ENCODE data around the gene EML6. TPM values are rescaled to one million over a fixed set of nuclear protein-coding genes. Genes with fewer than 3 reads are reported as not detected.

The EML6 gene
- total RNA-seq, 1 donor from 2014 or later: 1.1 TPM

DNA sequence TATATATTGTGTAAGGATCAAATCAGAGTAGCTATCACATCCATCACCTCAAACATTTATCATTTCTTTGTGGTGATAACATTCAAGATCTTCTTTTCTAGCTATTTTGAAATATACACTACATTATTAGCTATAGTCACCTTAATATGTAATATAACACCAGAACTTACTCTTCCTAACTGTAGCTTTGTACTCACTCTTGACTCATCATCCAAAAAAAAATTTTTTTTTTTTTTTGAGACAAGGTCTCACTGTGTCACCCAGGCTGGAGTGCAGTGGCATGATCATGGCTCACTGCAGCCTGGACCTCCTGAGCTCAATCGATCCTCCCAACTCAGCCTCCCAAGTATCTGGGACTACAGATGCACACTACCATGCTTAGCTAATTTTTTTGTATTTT is 153.3 kb downstream of the EML6 start:
- no peaks in the 10 kb centered on the region for H3K36me3 Mint-ChIP-seq (ENCODE audit: unreplicated experiment)
- H3K9me3 Mint-ChIP-seq (ENCODE audit: unreplicated experiment): no peaks in the 10 kb centered on the region
- no peak overlapping the region for H3K4me3 Mint-ChIP-seq (ENCODE audit: unreplicated experiment)
- H3K4me1 Mint-ChIP-seq (ENCODE audit: unreplicated experiment): peaks cover 1% of the 10 kb centered on the region
- DNase-seq (ENCODE audit: extremely low spot score, unreplicated experiment): no peak
- H3K27me3 Mint-ChIP-seq (ENCODE audit: unreplicated experiment): peaks cover 8% of the 10 kb centered on the region
- no peak overlapping the region for H3K27ac Mint-ChIP-seq (ENCODE audit: unreplicated experiment)
- TF ChIP-seq, protein P1, sequence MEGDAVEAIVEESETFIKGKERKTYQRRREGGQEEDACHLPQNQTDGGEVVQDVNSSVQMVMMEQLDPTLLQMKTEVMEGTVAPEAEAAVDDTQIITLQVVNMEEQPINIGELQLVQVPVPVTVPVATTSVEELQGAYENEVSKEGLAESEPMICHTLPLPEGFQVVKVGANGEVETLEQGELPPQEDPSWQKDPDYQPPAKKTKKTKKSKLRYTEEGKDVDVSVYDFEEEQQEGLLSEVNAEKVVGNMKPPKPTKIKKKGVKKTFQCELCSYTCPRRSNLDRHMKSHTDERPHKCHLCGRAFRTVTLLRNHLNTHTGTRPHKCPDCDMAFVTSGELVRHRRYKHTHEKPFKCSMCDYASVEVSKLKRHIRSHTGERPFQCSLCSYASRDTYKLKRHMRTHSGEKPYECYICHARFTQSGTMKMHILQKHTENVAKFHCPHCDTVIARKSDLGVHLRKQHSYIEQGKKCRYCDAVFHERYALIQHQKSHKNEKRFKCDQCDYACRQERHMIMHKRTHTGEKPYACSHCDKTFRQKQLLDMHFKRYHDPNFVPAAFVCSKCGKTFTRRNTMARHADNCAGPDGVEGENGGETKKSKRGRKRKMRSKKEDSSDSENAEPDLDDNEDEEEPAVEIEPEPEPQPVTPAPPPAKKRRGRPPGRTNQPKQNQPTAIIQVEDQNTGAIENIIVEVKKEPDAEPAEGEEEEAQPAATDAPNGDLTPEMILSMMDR (IDR thresholded peaks at IDR 0.05): no peak

DNA sequence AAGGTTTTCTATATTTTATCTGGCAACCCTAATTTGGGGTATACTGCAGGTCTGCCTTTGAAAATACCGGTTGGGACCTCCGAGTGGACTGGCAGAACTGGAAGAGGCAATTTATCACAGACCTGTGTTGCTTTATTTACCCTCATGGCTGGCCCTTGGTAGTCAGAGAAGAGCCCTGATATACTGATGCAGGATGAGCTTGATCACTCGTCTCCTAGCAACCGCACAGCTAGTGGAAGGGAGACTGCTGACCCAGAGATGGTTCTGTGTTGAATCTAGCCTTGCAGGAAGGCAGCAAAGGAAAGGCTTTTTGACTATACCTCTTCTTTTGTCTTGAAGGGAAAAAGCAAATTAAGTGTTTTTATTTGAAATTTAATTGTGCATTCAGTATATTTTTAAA is 154.7 kb downstream of the EML6 start:
- Mint-ChIP-seq H3K9me3 (ENCODE audit: unreplicated experiment) (no peaks in the 10 kb centered on the region), H3K27ac (ENCODE audit: unreplicated experiment) (no peak overlapping the region), H3K27me3 (ENCODE audit: unreplicated experiment) (peaks cover 8% of the 10 kb centered on the region), H3K4me1 (ENCODE audit: unreplicated experiment) (no peaks in the 10 kb centered on the region), H3K4me3 (ENCODE audit: unreplicated experiment) (no peak overlapping the region), H3K36me3 (ENCODE audit: unreplicated experiment) (no peaks in the 10 kb centered on the region)
- TF ChIP-seq, protein P1 (IDR thresholded peaks at IDR 0.05): no peak
- DNase-seq (ENCODE audit: extremely low spot score, unreplicated experiment): no peak

GRCh38 chr2:54879032-54879431 is 155.6 kb downstream of the EML6 start:
- Mint-ChIP-seq H3K4me3 (ENCODE audit: unreplicated experiment) (no peak overlapping the region), H3K36me3 (ENCODE audit: unreplicated experiment) (no peaks in the 10 kb centered on the region), H3K27me3 (ENCODE audit: unreplicated experiment) (peaks cover 10% of the 10 kb centered on the region), H3K4me1 (ENCODE audit: unreplicated experiment) (no peaks in the 10 kb centered on the region), H3K9me3 (ENCODE audit: unreplicated experiment) (no peaks in the 10 kb centered on the region), H3K27ac (ENCODE audit: unreplicated experiment) (no peak overlapping the region)
- DNase-seq (ENCODE audit: extremely low spot score, unreplicated experiment): no peak
- TF ChIP-seq, protein P1 (IDR thresholded peaks at IDR 0.05): no peak

- H3K4me3 Mint-ChIP-seq (ENCODE audit: unreplicated experiment): no peak overlapping the region
- peaks cover 14% of the 10 kb centered on the region for H3K27me3 Mint-ChIP-seq (ENCODE audit: unreplicated experiment)
- no peaks in the 10 kb centered on the region for H3K4me1 Mint-ChIP-seq (ENCODE audit: unreplicated experiment)
- H3K27ac Mint-ChIP-seq (ENCODE audit: unreplicated experiment): no peak overlapping the region
- no peak for DNase-seq (ENCODE audit: extremely low spot score, unreplicated experiment)
- TF ChIP-seq, protein P1 (IDR thresholded peaks at IDR 0.05): no peak
- no peaks in the 10 kb centered on the region for H3K9me3 Mint-ChIP-seq (ENCODE audit: unreplicated experiment)
- H3K36me3 Mint-ChIP-seq (ENCODE audit: unreplicated experiment): no peaks in the 10 kb centered on the region
These were observed 156.3 kb downstream of the EML6 start for GRCh38 chr2:54879598-54880332.

DNA sequence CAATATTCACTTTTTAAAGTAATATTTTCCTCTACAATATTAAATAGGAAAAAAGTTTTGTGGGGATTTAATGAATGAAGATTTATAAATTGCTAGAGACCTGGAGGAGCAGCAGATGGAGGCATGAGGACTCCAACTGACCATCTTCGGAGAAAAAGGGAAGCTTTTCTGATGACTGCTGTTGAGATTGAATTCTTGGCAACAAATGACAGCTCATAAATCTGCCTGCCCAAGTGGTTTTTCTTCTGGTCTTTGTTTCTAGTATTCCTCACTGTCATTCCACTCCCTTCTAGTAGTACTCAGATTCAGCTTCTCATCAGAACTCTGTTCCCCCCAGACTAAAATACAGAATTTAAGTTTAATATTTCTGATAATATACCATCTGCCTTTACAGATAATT is 157.0 kb downstream of the EML6 start:
- Mint-ChIP-seq H3K9me3 (ENCODE audit: unreplicated experiment) (no peaks in the 10 kb centered on the region), H3K4me3 (ENCODE audit: unreplicated experiment) (no peak overlapping the region), H3K4me1 (ENCODE audit: unreplicated experiment) (no peaks in the 10 kb centered on the region), H3K27me3 (ENCODE audit: unreplicated experiment) (peaks cover 14% of the 10 kb centered on the region), H3K36me3 (ENCODE audit: unreplicated experiment) (no peaks in the 10 kb centered on the region), H3K27ac (ENCODE audit: unreplicated experiment) (no peak overlapping the region)
- DNase-seq (ENCODE audit: extremely low spot score, unreplicated experiment): no peak
- TF ChIP-seq, protein P1 (IDR thresholded peaks at IDR 0.05): no peak
